ENCODE results near the gene CHMP4A. TPM values are rescaled to one million over a fixed set of nuclear protein-coding genes. Genes with fewer than 3 reads are reported as not detected.
A peak's percentile ranks its signal among the peaks of the same experiment; 100 is the strongest.

Gene CHMP4A
- total and polyA plus RNA-seq, 2 of the 13 experiments (the other 11 are each of a cell fraction or from before 2014, with no cell fraction given), result 83.6 to 113 TPM

DNA sequence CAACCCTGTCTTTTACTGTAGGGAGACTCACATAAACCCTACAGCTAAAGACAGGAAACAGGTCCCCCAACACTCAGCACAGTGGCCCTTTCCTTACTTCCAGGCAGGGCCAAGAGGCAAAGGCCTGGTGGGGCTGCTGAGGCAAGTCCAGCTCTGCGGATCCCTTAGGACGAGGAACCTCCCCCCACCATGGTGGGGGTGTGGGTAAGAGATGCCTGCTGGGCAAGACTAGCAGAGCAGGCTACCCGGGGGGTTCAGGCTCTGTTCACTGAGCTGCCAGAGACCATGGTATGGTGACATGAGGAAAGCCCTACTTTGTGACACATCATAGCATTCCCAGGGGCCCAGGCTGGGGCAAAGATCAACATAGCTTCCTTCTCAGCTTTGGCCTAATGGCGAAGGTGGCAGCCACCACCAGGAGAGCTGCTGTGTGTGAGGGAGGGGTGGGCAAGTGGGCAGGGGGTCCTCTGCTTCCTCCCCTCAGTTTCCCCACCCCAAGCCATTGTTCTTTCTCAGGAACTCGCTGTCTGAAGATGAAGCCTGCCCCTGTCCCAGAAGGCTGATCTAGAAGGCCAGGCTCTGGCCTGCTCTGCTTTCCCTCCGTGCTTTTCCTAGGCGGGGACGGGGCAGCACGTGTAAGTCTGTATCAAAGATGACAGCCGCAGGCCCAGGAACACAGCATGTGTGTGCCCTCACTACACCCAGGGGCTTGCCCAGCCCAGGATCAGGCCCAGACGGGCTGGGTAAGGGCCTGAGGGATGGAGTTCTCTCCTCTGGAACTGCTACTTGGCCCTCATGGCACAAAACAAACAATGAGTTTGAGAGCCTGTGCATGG lies 39.2 kb upstream of the CHMP4A start (continued):
- TF ChIP-seq, protein P1, sequence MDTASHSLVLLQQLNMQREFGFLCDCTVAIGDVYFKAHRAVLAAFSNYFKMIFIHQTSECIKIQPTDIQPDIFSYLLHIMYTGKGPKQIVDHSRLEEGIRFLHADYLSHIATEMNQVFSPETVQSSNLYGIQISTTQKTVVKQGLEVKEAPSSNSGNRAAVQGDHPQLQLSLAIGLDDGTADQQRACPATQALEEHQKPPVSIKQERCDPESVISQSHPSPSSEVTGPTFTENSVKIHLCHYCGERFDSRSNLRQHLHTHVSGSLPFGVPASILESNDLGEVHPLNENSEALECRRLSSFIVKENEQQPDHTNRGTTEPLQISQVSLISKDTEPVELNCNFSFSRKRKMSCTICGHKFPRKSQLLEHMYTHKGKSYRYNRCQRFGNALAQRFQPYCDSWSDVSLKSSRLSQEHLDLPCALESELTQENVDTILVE (CRISPR knock-in tag; IDR thresholded peaks at IDR 0.05), result peak; percentile 65; the same call in 1 of the 2 replicates
- TF ChIP-seq, protein P2, sequence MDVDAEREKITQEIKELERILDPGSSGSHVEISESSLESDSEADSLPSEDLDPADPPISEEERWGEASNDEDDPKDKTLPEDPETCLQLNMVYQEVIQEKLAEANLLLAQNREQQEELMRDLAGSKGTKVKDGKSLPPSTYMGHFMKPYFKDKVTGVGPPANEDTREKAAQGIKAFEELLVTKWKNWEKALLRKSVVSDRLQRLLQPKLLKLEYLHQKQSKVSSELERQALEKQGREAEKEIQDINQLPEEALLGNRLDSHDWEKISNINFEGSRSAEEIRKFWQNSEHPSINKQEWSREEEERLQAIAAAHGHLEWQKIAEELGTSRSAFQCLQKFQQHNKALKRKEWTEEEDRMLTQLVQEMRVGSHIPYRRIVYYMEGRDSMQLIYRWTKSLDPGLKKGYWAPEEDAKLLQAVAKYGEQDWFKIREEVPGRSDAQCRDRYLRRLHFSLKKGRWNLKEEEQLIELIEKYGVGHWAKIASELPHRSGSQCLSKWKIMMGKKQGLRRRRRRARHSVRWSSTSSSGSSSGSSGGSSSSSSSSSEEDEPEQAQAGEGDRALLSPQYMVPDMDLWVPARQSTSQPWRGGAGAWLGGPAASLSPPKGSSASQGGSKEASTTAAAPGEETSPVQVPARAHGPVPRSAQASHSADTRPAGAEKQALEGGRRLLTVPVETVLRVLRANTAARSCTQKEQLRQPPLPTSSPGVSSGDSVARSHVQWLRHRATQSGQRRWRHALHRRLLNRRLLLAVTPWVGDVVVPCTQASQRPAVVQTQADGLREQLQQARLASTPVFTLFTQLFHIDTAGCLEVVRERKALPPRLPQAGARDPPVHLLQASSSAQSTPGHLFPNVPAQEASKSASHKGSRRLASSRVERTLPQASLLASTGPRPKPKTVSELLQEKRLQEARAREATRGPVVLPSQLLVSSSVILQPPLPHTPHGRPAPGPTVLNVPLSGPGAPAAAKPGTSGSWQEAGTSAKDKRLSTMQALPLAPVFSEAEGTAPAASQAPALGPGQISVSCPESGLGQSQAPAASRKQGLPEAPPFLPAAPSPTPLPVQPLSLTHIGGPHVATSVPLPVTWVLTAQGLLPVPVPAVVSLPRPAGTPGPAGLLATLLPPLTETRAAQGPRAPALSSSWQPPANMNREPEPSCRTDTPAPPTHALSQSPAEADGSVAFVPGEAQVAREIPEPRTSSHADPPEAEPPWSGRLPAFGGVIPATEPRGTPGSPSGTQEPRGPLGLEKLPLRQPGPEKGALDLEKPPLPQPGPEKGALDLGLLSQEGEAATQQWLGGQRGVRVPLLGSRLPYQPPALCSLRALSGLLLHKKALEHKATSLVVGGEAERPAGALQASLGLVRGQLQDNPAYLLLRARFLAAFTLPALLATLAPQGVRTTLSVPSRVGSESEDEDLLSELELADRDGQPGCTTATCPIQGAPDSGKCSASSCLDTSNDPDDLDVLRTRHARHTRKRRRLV (CRISPR knock-in tag; IDR thresholded peaks at IDR 0.05), result no peak
- TF ChIP-seq ZNF614 (CRISPR knock-in tag; IDR thresholded peaks at IDR 0.05; ENCODE audit: borderline replicate concordance) (peak; percentile 11; the same call in 1 of the 2 replicates), NFRKB (IDR thresholded peaks at IDR 0.05) (no peak), NFIC (IDR thresholded peaks at IDR 0.05; ENCODE audit: low read length) (no peak), NPAS2 (CRISPR knock-in tag; IDR thresholded peaks at IDR 0.05; ENCODE audit: borderline replicate concordance) (no peak), NR1H2 (CRISPR knock-in tag; IDR thresholded peaks at IDR 0.05; ENCODE audit: borderline replicate concordance, low read depth) (no peak), TEAD3 (CRISPR knock-in tag; optimal IDR thresholded peaks at IDR 0.05; ENCODE audit: borderline replicate concordance) (peak; percentile 97), MIER3 (CRISPR knock-in tag; IDR thresholded peaks at IDR 0.05; ENCODE audit: borderline replicate concordance) (no peak), MBNL3 (CRISPR knock-in tag; conservative IDR thresholded peaks at IDR 0.05) (0 out of 2 replicates have a peak, but pooled peaks have one; percentile 27), CC2D1A (CRISPR knock-in tag; IDR thresholded peaks at IDR 0.05) (no peak), ZSCAN20 (CRISPR knock-in tag; IDR thresholded peaks at IDR 0.05; ENCODE audit: borderline replicate concordance) (no peak), NCOA1 (CRISPR knock-in tag; IDR thresholded peaks at IDR 0.05) (no peak), ATAD3A (CRISPR knock-in tag; IDR thresholded peaks at IDR 0.05) (0 out of 2 replicates have a peak, but pooled peaks have one; percentile 11), ZNF431 (CRISPR knock-in tag; IDR thresholded peaks at IDR 0.05; ENCODE audit: borderline replicate concordance, low read depth) (0 out of 2 replicates have a peak, but pooled peaks have one; percentile 65), ZNF296 (CRISPR knock-in tag; conservative IDR thresholded peaks at IDR 0.05) (no peak), NFKBIZ (CRISPR knock-in tag; IDR thresholded peaks at IDR 0.05) (peak; percentile 72; the same call in 1 of the 2 replicates), AHR (CRISPR knock-in tag; IDR thresholded peaks at IDR 0.05) (no peak), ETV6 (CRISPR knock-in tag; conservative IDR thresholded peaks at IDR 0.05) (0 out of 2 replicates have a peak, but pooled peaks have one; percentile 23)
- TF ChIP-seq, protein P3, sequence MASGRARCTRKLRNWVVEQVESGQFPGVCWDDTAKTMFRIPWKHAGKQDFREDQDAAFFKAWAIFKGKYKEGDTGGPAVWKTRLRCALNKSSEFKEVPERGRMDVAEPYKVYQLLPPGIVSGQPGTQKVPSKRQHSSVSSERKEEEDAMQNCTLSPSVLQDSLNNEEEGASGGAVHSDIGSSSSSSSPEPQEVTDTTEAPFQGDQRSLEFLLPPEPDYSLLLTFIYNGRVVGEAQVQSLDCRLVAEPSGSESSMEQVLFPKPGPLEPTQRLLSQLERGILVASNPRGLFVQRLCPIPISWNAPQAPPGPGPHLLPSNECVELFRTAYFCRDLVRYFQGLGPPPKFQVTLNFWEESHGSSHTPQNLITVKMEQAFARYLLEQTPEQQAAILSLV (CRISPR knock-in tag; IDR thresholded peaks at IDR 0.05; ENCODE audit: borderline replicate concordance), result peak; percentile 98
- TF ChIP-seq, protein P4, sequence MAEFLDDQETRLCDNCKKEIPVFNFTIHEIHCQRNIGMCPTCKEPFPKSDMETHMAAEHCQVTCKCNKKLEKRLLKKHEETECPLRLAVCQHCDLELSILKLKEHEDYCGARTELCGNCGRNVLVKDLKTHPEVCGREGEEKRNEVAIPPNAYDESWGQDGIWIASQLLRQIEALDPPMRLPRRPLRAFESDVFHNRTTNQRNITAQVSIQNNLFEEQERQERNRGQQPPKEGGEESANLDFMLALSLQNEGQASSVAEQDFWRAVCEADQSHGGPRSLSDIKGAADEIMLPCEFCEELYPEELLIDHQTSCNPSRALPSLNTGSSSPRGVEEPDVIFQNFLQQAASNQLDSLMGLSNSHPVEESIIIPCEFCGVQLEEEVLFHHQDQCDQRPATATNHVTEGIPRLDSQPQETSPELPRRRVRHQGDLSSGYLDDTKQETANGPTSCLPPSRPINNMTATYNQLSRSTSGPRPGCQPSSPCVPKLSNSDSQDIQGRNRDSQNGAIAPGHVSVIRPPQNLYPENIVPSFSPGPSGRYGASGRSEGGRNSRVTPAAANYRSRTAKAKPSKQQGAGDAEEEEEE (CRISPR knock-in tag; IDR thresholded peaks at IDR 0.05; ENCODE audit: borderline replicate concordance), result peak; percentile 79; the same call in 1 of the 2 replicates

Data from HepG2 (cell line).